OCI-LY3 (cell line): Measurements from ENCODE around the gene RAD51B.

Experiments
- EZH2phosphoT487 ChIP-seq: fragments of 200-600 bp; shearing (Covaris generic); IDR thresholded peaks from 2 replicates; pipeline ENCODE4 v1.6.1; 2018; ENCODE audit warnings: antibody characterized with exemption, mixed run types, low read depth
- TF ChIP-seq, protein P1 (sequence below): fragments of 200-600, 300-600 bp; sonication (generic); IDR thresholded peaks from 2 replicates; pipeline ENCODE4 v1.5.1; 2014; ENCODE audit warnings: antibody characterized with exemption, low read length, low read depth

- TF ChIP-seq, protein P1, sequence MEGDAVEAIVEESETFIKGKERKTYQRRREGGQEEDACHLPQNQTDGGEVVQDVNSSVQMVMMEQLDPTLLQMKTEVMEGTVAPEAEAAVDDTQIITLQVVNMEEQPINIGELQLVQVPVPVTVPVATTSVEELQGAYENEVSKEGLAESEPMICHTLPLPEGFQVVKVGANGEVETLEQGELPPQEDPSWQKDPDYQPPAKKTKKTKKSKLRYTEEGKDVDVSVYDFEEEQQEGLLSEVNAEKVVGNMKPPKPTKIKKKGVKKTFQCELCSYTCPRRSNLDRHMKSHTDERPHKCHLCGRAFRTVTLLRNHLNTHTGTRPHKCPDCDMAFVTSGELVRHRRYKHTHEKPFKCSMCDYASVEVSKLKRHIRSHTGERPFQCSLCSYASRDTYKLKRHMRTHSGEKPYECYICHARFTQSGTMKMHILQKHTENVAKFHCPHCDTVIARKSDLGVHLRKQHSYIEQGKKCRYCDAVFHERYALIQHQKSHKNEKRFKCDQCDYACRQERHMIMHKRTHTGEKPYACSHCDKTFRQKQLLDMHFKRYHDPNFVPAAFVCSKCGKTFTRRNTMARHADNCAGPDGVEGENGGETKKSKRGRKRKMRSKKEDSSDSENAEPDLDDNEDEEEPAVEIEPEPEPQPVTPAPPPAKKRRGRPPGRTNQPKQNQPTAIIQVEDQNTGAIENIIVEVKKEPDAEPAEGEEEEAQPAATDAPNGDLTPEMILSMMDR, result no peak
- TF ChIP-seq EZH2phosphoT487, result no peak
Measured at GRCh38 chr14:68284333-68284732, 464.8 kb downstream of the RAD51B start.
